ENCODE measurements around the gene HPSE2.

GRCh38 chr10:99041468-99041867 is 194.2 kb downstream of the HPSE2 start:
- TF ChIP-seq, protein P1, sequence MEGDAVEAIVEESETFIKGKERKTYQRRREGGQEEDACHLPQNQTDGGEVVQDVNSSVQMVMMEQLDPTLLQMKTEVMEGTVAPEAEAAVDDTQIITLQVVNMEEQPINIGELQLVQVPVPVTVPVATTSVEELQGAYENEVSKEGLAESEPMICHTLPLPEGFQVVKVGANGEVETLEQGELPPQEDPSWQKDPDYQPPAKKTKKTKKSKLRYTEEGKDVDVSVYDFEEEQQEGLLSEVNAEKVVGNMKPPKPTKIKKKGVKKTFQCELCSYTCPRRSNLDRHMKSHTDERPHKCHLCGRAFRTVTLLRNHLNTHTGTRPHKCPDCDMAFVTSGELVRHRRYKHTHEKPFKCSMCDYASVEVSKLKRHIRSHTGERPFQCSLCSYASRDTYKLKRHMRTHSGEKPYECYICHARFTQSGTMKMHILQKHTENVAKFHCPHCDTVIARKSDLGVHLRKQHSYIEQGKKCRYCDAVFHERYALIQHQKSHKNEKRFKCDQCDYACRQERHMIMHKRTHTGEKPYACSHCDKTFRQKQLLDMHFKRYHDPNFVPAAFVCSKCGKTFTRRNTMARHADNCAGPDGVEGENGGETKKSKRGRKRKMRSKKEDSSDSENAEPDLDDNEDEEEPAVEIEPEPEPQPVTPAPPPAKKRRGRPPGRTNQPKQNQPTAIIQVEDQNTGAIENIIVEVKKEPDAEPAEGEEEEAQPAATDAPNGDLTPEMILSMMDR (IDR thresholded peaks at IDR 0.05), result no peak
- TF ChIP-seq POLR2AphosphoS5 (IDR thresholded peaks at IDR 0.05; ENCODE audit: low read depth, low read length) (no peak), SIN3A (IDR thresholded peaks at IDR 0.05; ENCODE audit: borderline replicate concordance, insufficient read depth, low read depth, low read length) (no peak), TCF7L2 (IDR thresholded peaks at IDR 0.05; ENCODE audit: low read depth, low read length) (no peak)
